Measurements from ENCODE around the gene TULP3.

Gene TULP3

GRCh38 chr12:2974560-2974971 lies 83.9 kb downstream of the TULP3 start:
- no peak for DNase-seq

DNA sequence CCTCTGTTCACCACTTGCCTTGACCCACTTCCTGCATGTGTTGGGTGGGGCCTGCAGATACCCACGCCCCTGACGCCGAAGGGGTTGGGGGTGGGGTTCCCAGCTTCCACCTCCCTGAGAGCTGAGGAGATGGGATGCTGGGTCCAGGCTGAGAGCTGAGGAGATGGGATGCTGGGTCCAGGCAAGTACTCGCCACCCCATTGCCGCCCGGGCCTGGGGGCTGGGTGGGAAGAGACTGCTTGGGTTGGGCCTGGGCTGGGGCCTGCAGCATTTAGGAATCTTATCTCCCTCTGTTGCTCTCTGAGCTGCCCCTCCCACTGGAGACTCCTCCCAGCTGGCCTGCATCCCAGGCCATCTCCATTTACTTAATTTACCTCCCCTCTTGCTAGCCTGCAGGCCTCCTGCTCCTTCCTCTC lies 85.9 kb downstream of the TULP3 start:
- no peak for DNase-seq

DNA sequence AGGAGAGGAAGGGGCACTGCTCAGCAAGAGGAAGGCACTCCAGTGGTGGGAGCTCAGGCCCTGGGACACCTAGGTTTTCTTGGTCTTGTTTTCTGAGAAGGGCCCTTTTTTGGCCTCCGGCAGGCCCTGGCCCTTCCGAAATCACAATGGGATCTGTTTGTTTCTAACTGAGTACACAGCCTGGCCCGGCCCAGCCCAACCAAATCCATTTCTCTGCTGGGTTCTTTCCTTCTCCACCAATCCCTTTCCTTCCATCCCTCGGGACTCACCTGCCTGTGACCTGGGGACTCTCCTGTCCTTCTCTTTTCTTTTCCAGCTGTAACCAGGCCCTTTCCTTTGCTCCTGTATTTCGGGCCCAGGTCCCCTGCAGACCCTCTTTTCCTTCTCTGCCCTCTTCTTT lies 87.1 kb downstream of the TULP3 start:
- no peak for DNase-seq

- no peak for DNase-seq
Measured at GRCh38 chr12:2979806-2980205, 89.1 kb downstream of the TULP3 start.

- no peak for DNase-seq
Measured at GRCh38 chr12:2980630-2981029, 89.9 kb downstream of the TULP3 start.

- DNase-seq = no peak
Measured at GRCh38 chr12:2982361-2982760, 91.7 kb downstream of the TULP3 start.

- DNase-seq = no peak
Measured at GRCh38 chr12:2984249-2984648, 93.6 kb downstream of the TULP3 start.

DNA sequence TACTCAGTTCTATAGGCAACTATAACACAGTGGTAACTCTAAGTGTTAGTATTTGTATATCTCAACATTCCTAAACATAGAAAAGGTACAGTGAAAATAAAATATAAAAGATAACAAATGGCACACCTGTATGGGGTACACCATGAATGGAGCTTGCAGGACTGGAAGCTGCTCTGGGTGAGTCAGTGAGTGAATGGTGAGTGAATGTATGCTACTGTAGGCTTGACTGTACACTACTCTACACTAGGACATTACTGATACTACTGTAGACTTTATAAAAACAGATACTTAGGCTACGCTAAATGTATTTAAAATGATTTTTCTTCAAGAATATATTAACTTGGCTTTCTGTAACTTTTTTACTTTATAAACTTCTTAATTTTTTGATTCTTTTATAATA lies 94.0 kb downstream of the TULP3 start:
- DNase-seq = no peak

- DNase-seq = no peak
Measured at GRCh38 chr12:2986876-2987275, 96.2 kb downstream of the TULP3 start.

DNA sequence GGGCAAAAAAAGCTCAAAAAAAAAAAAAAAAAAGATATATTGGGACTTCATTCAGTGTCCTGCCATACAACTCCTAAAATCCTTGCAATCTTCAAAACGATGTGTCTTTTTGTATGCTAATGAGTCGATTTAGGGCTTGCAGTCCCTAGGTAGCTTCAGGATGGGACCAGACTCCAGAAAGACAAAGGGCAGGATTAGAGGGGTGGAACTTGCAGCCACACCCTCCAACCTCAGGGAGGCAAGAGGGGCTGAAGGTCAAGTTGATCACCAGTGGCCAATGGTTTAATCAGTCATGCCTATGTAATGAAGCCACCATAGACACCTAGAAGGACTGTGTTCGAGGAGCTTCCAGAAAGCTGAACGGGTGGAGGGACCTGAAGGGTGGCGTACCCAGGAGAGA lies 97.8 kb downstream of the TULP3 start:
- DNase-seq = no peak
